Measurements from ENCODE around the gene KRT13. TPM values are rescaled to one million over a fixed set of nuclear protein-coding genes. Genes with fewer than 3 reads are reported as not detected.

The KRT13 gene
- total and polyA plus RNA-seq, 2 experiments from 2014 or later = 8.1 to 24.8 TPM

- no peak overlapping the region for H2AFZ ChIP-seq
- TF ChIP-seq CTCF (IDR thresholded peaks at IDR 0.05; ENCODE audit: poor library complexity) (no peak), EZH2phosphoT487 (IDR thresholded peaks at IDR 0.05; ENCODE audit: low read depth, severe bottlenecking, unreplicated experiment) (no peak), EZH2 (IDR thresholded peaks at IDR 0.05; ENCODE audit: borderline replicate concordance) (no peak)
- H3K4me3 ChIP-seq = no peak overlapping the region
- no peaks in the 10 kb centered on the region for H3K9me3 ChIP-seq (ENCODE audit: low read depth)
- no peak overlapping the region for H3K27ac ChIP-seq
- no peak overlapping the region for H3K4me2 ChIP-seq
- no peaks in the 10 kb centered on the region for H4K20me1 ChIP-seq (ENCODE audit: insufficient read depth, poor library complexity, severe bottlenecking)
- WGBS (ENCODE audit: low lambda C conversion rate, missing lambda C conversion rate) = 75% methylated on average over 7 of the region's 7 CpGs
- H3K36me3 ChIP-seq (replicated peaks; ENCODE audit: insufficient read depth, low read depth) = no peaks in the 10 kb centered on the region
- H3K4me1 ChIP-seq (ENCODE audit: insufficient read depth) = peaks cover 14% of the 10 kb centered on the region
- no peaks in the 10 kb centered on the region for H3K9me2 ChIP-seq (replicated peaks; ENCODE audit: insufficient read depth)
- no peak for DNase-seq (ENCODE audit: low spot score)
- H3K79me2 ChIP-seq = no peaks in the 10 kb centered on the region
- H3K27me3 ChIP-seq = no peaks in the 10 kb centered on the region
These were observed 7.2 kb upstream of the KRT13 start for GRCh38 chr17:41512546-41513167.

- TF ChIP-seq EZH2phosphoT487 (IDR thresholded peaks at IDR 0.05; ENCODE audit: low read depth, severe bottlenecking, unreplicated experiment) = no peak
- TF ChIP-seq EZH2 (IDR thresholded peaks at IDR 0.05; ENCODE audit: borderline replicate concordance) = no peak
- no peak for TF ChIP-seq CTCF (IDR thresholded peaks at IDR 0.05; ENCODE audit: poor library complexity)
- H2AFZ ChIP-seq = no peak overlapping the region
- no peaks in the 10 kb centered on the region for H3K36me3 ChIP-seq (replicated peaks; ENCODE audit: insufficient read depth, low read depth)
- no peaks in the 10 kb centered on the region for H3K79me2 ChIP-seq
- H3K4me3 ChIP-seq = no peak overlapping the region
- H3K4me1 ChIP-seq (ENCODE audit: insufficient read depth) = peaks cover 21% of the 10 kb centered on the region
- no peak overlapping the region for H3K27ac ChIP-seq
- DNase-seq (ENCODE audit: low spot score) = no peak
- no peak overlapping the region for H3K4me2 ChIP-seq
- no peaks in the 10 kb centered on the region for H3K9me3 ChIP-seq (ENCODE audit: low read depth)
- H3K27me3 ChIP-seq = no peaks in the 10 kb centered on the region
- no peaks in the 10 kb centered on the region for H4K20me1 ChIP-seq (ENCODE audit: insufficient read depth, poor library complexity, severe bottlenecking)
- no peaks in the 10 kb centered on the region for H3K9me2 ChIP-seq (replicated peaks; ENCODE audit: insufficient read depth)
- WGBS (ENCODE audit: low lambda C conversion rate, missing lambda C conversion rate) = 89% methylated on average over 10 of the region's 10 CpGs
These were observed 6.3 kb upstream of the KRT13 start for GRCh38 chr17:41511716-41512115.

GRCh38 chr17:41511116-41511515, 5.7 kb upstream of the KRT13 start:
- Histone ChIP-seq H3K4me2 (peak overlapping the region; percentile 15), H3K27me3 (no peaks in the 10 kb centered on the region), H3K9me2 (replicated peaks; ENCODE audit: insufficient read depth) (no peaks in the 10 kb centered on the region), H3K4me1 (ENCODE audit: insufficient read depth) (peaks cover 27% of the 10 kb centered on the region), H3K4me3 (no peak overlapping the region), H2AFZ (no peak overlapping the region), H3K9me3 (ENCODE audit: low read depth) (no peaks in the 10 kb centered on the region), H3K27ac (peak overlapping the region; percentile 13), H4K20me1 (ENCODE audit: insufficient read depth, poor library complexity, severe bottlenecking) (no peaks in the 10 kb centered on the region), H3K79me2 (no peaks in the 10 kb centered on the region), H3K36me3 (replicated peaks; ENCODE audit: insufficient read depth, low read depth) (no peaks in the 10 kb centered on the region)
- peak; percentile 63 for DNase-seq (ENCODE audit: low spot score)
- TF ChIP-seq EZH2 (IDR thresholded peaks at IDR 0.05; ENCODE audit: borderline replicate concordance) = no peak
- TF ChIP-seq CTCF (IDR thresholded peaks at IDR 0.05; ENCODE audit: poor library complexity) = no peak
- TF ChIP-seq EZH2phosphoT487 (IDR thresholded peaks at IDR 0.05; ENCODE audit: low read depth, severe bottlenecking, unreplicated experiment) = no peak
- WGBS (ENCODE audit: low lambda C conversion rate, missing lambda C conversion rate) = 50% methylated on average over 4 of the region's 4 CpGs

Measured in hepatocyte (in vitro differentiated cells).